ENCODE measurements around the gene RBM5.

The RBM5 gene

GRCh38 chr3:50088725-50089608, at the start of gene RBM5:
Gene RBM5 (plus strand): TSS chr3:50088919. CDS start chr3:50090435, 1,516 bp downstream.
- TF ChIP-seq CTCF (conservative IDR thresholded peaks at IDR 0.05; ENCODE audit: control insufficient read depth, insufficient read depth, low read depth, low read length) = no peak
- H3K4me3 ChIP-seq (ENCODE audit: control insufficient read depth, low read depth, low read length) = peak within 1 kb of the TSS; percentile 100
- peak; percentile 91 for DNase-seq (ENCODE audit: low read depth)

- no peak overlapping the region for H3K4me3 ChIP-seq (ENCODE audit: control insufficient read depth, low read depth, low read length)
- TF ChIP-seq CTCF (conservative IDR thresholded peaks at IDR 0.05; ENCODE audit: control insufficient read depth, insufficient read depth, low read depth, low read length) = no peak
- no peak for DNase-seq (ENCODE audit: low read depth)
Measured at GRCh38 chr3:50044976-50045375, 43.7 kb upstream of the RBM5 start.

- DNase-seq (ENCODE audit: low read depth) = no peak
- no peak for TF ChIP-seq CTCF (conservative IDR thresholded peaks at IDR 0.05; ENCODE audit: control insufficient read depth, insufficient read depth, low read depth, low read length)
- no peak overlapping the region for H3K4me3 ChIP-seq (ENCODE audit: control insufficient read depth, low read depth, low read length)
Measured at GRCh38 chr3:50047426-50047825, 41.3 kb upstream of the RBM5 start.

GRCh38 chr3:50050361-50050760, 38.4 kb upstream of the RBM5 start:
- no peak overlapping the region for H3K4me3 ChIP-seq (ENCODE audit: control insufficient read depth, low read depth, low read length)
- peak; percentile 85 for DNase-seq (ENCODE audit: low read depth)
- no peak for TF ChIP-seq CTCF (conservative IDR thresholded peaks at IDR 0.05; ENCODE audit: control insufficient read depth, insufficient read depth, low read depth, low read length)

- DNase-seq (ENCODE audit: low read depth) = no peak
- no peak overlapping the region for H3K4me3 ChIP-seq (ENCODE audit: control insufficient read depth, low read depth, low read length)
- TF ChIP-seq CTCF (conservative IDR thresholded peaks at IDR 0.05; ENCODE audit: control insufficient read depth, insufficient read depth, low read depth, low read length) = no peak
Measured at GRCh38 chr3:50057756-50058155, 31.0 kb upstream of the RBM5 start.

GRCh38 chr3:50068134-50068533, 20.6 kb upstream of the RBM5 start:
- DNase-seq (ENCODE audit: low read depth) = no peak
- no peak overlapping the region for H3K4me3 ChIP-seq (ENCODE audit: control insufficient read depth, low read depth, low read length)
- TF ChIP-seq CTCF (conservative IDR thresholded peaks at IDR 0.05; ENCODE audit: control insufficient read depth, insufficient read depth, low read depth, low read length) = no peak
